ENCODE results near the gene MPST.

Gene MPST

DNA sequence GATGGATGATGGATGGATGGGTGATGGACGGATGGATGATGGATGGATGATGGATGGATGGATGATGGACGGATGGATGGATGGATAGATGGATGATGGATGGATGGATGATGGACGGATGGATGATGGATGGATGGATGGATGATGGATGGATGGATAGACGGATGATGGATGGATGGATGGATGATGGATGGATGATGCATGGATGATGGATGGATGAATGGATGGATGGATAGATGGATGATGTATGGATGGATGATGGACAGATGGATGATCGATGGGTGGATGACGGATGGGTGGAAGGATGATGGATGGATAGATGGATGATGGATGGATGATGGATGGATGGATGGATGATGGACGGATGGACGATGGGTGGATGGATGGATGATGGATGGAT lies 53.1 kb downstream of the MPST start:
- in situ Hi-C loops (cut with HindIII; ENCODE audit: low sequenced_read_pairs): no loop called here

DNA sequence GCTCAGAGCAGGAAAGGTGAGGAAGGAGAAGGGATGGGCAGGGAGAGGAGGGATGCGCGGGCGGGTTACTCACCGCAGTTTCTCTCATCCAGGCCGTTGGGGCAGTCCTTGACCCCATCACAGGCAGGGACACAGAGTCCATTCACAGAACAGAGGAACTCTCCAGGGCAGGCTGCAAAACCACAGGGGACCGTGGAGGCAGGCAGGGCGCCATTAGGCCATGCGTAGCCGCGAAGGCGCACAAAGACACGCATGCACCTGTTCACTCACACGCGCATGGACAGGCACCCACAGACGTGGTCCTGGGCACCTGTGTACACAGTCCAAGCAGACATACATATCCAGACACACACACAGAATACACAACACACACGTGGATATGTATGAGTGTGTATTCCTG lies 55.0 kb downstream of the MPST start:
- in situ Hi-C loops (cut with HindIII; ENCODE audit: low sequenced_read_pairs): no loop called here

DNA sequence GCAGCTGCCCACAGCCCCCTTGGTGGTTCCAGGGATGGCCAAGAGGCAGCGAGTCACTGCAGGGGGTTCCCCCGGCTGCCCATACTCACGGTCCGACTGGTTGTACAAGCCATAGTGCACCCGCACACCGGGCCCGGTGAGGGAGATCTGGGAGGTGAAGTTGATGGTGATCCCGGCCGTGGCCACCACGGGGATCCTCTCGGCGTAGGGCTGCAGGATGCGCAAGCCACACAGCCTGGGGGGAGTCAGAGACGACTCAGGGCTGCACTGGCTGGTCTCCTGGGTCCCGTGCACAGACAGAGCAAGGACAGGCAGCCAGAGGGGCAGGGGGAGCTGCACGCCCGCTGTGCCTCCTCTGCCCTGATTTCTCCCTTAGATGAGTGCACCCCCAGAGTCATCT lies 55.5 kb downstream of the MPST start:
- in situ Hi-C loops (cut with HindIII; ENCODE audit: low sequenced_read_pairs): no loop called here

DNA sequence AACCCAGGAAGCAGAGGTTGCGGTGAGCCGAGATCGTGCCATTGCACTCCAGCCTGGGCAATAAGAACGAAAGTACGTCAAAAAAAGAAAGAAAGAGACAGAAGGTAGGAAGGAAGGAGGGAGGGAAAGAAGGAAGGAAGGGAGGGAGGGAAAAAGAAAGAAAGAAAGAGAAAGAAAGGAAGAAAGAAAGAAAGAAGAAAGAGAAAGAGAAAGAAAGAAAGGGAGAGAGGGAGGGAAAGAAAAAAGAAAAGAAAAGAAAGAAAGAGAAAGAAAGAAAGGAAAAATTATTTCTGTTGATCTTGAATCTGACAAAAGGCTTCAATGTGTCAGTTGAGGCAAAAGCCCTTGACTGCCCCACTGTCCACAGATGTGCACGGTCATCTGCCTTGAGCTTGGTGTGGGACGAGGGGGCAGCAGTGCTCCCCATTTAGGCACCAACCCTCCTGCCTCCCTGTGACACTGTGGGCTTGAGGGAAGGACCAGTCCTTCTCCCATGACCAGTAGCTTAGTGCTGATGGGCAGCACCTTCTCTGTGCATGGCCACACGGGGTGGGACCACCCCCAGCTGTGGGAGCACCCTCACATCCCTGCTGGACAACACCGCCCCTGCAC lies 56.4 kb downstream of the MPST start:
- in situ Hi-C loops (cut with HindIII; ENCODE audit: low sequenced_read_pairs): no loop called here

DNA sequence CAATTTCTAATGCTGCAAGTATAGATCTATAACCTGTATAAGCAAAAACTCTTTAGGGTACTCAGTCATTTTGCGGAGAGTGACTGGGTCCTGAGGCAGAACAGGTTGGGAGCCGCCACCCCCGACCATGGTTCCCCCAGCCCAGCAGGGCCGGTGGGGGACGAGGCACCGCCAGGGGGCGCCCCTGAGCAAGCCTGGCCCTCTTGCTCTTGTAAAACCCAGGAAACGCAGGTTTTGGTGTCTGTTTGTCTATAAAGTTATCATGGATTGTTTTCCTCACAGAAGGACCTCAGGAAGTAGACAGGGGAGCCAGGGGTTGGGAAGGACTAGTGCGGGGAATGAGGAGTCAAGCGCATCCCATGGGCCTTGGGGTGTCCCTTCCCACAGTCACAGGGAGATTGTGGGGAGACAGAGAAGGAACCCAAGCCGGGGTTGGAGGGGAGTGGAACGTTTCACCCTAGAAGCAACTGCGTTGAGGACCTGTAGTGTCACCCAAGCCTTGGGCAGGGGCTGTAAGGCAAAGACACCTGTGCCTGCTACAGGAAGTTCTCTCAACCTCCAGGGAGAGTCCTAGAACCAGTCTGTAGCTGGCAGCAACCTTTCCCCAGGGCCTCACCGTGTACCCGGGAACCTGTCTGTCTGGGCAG lies 58.4 kb downstream of the MPST start:
- in situ Hi-C loops (cut with HindIII; ENCODE audit: low sequenced_read_pairs): no loop called here

DNA sequence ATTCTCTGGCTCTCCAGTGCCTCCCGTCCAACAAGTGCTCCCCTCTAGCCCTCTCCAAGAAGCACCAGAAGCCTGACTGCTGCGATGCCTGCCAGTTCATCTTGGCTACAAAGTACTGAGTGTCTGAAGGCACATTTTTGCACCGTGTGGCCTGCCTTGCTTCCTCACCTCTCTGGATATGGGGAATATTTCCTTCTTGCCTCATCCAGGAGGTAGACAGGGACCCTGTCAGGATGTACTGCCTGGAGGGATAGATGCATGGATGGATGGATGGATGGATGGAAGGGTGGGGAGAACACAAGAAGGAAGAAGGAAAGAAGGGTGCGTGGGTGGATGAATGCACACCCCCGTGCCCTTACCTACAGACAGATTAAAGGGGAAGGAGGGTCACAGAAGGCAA lies 59.6 kb downstream of the MPST start:
- in situ Hi-C loops (cut with HindIII; ENCODE audit: low sequenced_read_pairs): no loop called here

Measured in DLD1 (cell line).